Psoas muscle (tissue), 8 donors: ENCODE data around the gene ENPP6. TPM values are rescaled to one million over a fixed set of nuclear protein-coding genes. Genes with fewer than 3 reads are reported as not detected.
"Not testable (repeated sequence)": the region's sequence is repeated elsewhere in the genome, so short reads cannot be mapped to it uniquely, and the experiment has no call there.

ENCODE experiments used
- ATAC-seq, 4 donors: fragments of 200-7000 bp; cut with Tn5 transposase; one replicate each; pipeline ENCODE4 v1.9.1; 2020; ENCODE audit warnings: moderate library complexity in 3 of 4, mild to moderate bottlenecking in 2 of 4
- DNase-seq, 2 donors: peaks; one replicate each; pipeline ENCODE4 v3.0.0-alpha.2; 2020
- H3K27ac ChIP-seq: fragments of 200-600 bp; one replicate; pipeline ENCODE4 v1.8.0; 2022
- H3K27me3 ChIP-seq, 3 donors: fragments of 200-600 bp in 1 of 3; one replicate each; pipeline versions ENCODE4 v1.6.1 to v1.8.0; 2013 to 2022; ENCODE audit warnings: low read length in 2 of 3, mild to moderate bottlenecking in 2 of 3, moderate library complexity in 1 of 3; ENCODE audit not compliant: insufficient read depth in 3 of 3
- H3K36me3 ChIP-seq, 2 donors: fragments of 200-600 bp in 1 of 2; one replicate each; pipeline versions ENCODE4 v1.6.1 to v1.8.0; 2013 to 2022; ENCODE audit warnings: low read depth in 1 of 2, mild to moderate bottlenecking in 1 of 2, moderate library complexity in 1 of 2; ENCODE audit not compliant: insufficient read depth in 1 of 2
- H3K4me1 ChIP-seq: fragments of 200-600 bp; one replicate; pipeline ENCODE4 v1.8.0; 2022
- H3K4me3 ChIP-seq: fragments of 200-600 bp; one replicate; pipeline ENCODE4 v1.8.0; 2022; ENCODE audit warnings: mild to moderate bottlenecking
- H3K9me3 ChIP-seq: fragments of 200-600 bp; one replicate; pipeline ENCODE4 v1.8.0; 2022
- CTCF ChIP-seq: fragments of 200-600 bp; IDR thresholded peaks from one replicate; pipeline ENCODE4 v1.8.0; 2022; ENCODE audit warnings: antibody characterized with exemption
- WGBS, 3 donors: extraction: QIAGEN DNeasy Blood & Tissue Kit; methylation state at CpG; one replicate each; pipeline versions ENCODE4 v1.1.6 to v1.1.7; 2013; 5-methylcytosine and 5-hydroxymethylcytosine counted together
- intact Hi-C, 2 donors: fragments of 100-400 bp; cut with DNase I; formaldehyde crosslinking; loops; one replicate each; pipeline versions ENCODE4 v1.11.0 to v1.14.2; 2022
- polyA plus RNA-seq, 3 donors: library from polyadenylated mRNA; stranded (reverse); fragments of 200-250 nt; gene quantifications; one replicate each; pipeline ENCODE4 v1.2.3, GENCODE V29; 2013
- total RNA-seq, 4 donors: library from RNA; stranded (reverse); fragmentation: NEBNext Ultra II Directional in 2 of 4; extraction: Animal tissue kit (Norgen Biotek cat#: 25700) in 2 of 4; gene quantifications; one replicate each; pipeline versions ENCODE4 v1.2.1 to v1.2.4, GENCODE V29; 2021 to 2023
- donor health status: healthy with polysubstance abuse.
- donor health status: DM: no; HTN: no; CAD: no; lungs with moderate emphysema.
- donor health status: Bipolar disorder and iron deficiency.
- donor health status: healthy.
- donor health status: DM: yes; HTN: yes; CAD: no.
- donor health status: DM: no; HTN: no; CAD: no.
- donor health status: DM: no; HTN: no; CAD: no.
- donor health status: DM: yes; HTN: yes; CAD: no.

Gene ENPP6
- total and polyA plus RNA-seq, 7 donors = 0.05 to 0.79 (median 0.11) TPM; not detected in 1

DNA sequence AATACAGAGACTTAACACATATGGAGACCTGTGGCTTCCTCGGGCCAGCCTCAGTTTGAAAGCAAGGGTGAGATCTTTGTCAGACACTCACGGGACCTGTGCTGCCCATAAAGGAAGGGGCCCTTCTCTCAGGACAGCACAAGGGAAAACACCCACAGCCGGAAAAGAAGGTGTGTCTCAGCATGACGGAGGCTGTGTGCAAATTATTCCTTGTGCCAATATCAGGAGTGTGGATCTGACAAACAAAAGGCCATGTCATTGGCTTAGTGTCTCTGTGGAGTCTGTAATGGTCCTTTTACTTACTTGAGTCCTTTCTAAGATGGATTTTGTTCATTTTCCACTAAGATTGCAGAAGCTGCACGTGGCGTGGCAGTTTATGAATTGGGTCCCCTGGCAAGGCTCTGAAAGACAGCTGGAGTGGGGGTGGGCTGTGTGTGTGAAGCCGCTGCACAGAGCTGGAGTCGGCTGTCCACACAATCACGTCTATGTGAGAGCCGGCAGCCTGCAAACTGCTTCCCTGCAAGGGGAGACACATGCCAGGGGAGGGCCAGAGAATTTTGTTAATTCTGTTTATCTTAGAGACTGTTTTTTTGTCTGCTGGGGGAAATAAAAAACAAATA, 1.9 kb downstream of the ENPP6 start:
- Histone ChIP-seq H3K9me3 (no peaks in the 10 kb centered on the region), H3K27me3 (peaks cover 0 to 28% (median 4%) of the 10 kb centered on the region in 3 donors), H3K4me1 (no peaks in the 10 kb centered on the region), H3K27ac (no peak overlapping the region), H3K36me3 (no peaks in the 10 kb centered on the region), H3K4me3 (no peak overlapping the region)
- intact Hi-C loops = no loop called here
- no peak for ATAC-seq
- WGBS, 3 donors = 27 to 57% (median 32%) methylated on average over 10 of the region's 10 CpGs
- no peak for TF ChIP-seq CTCF
- no peak for DNase-seq

DNA sequence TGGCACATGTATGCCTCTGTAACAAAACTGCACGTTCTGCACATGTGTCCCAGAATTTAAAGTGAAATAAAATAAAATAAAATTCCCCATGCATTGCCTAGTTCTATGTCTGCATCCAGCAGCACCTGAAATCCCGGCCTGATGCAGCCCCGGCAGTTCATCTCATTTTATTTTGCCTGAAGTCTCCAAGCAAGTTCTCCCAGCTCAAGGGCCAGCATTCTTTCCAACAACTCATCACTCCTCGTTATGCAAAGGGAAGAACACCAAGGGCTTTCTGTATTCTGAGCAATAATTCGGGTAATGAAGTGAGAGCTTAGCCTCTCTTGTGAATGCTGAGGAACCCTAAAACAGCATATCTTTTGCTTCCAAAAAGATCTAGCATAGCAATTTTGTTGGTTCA, 2.7 kb downstream of the ENPP6 start:
- Histone ChIP-seq H3K4me1 (no peaks in the 10 kb centered on the region), H3K36me3 (no peaks in the 10 kb centered on the region), H3K27me3 (peaks cover 0 to 28% (median 4%) of the 10 kb centered on the region in 3 donors), H3K27ac (no peak overlapping the region), H3K4me3 (no peak overlapping the region), H3K9me3 (no peaks in the 10 kb centered on the region)
- no peak for TF ChIP-seq CTCF
- intact Hi-C loops = no loop called here
- DNase-seq = no peak
- no peak for ATAC-seq
- 76 to 80% (median 80%) methylated on average over 5 of the region's 5 CpGs for WGBS, 3 donors

- ATAC-seq, H3K4me1 ChIP-seq, H3K27me3 ChIP-seq, H3K27ac ChIP-seq, DNase-seq, H3K9me3 ChIP-seq, H3K36me3 ChIP-seq, H3K4me3 ChIP-seq, intact Hi-C loops: not testable (repeated sequence)
- 88 to 92% (median 91%) methylated on average over 32 to 33 of the region's 33 CpGs for WGBS, 3 donors
These were observed 9.7 kb downstream of the ENPP6 start for GRCh38 chr4:184207734-184208607.

GRCh38 chr4:184205243-184205642, 12.4 kb downstream of the ENPP6 start:
- H3K27ac ChIP-seq = no peak overlapping the region
- DNase-seq (no peak), ATAC-seq (no peak)
- no peaks in the 10 kb centered on the region for H3K4me1 ChIP-seq
- no peak overlapping the region for H3K4me3 ChIP-seq
- H3K9me3 ChIP-seq = no peaks in the 10 kb centered on the region
- peaks cover 0 to 2% (median 0%) of the 10 kb centered on the region in 3 donors for H3K27me3 ChIP-seq
- intact Hi-C loops = no loop called here
- H3K36me3 ChIP-seq = no peaks in the 10 kb centered on the region
- WGBS, 3 donors = 96 to 97% (median 97%) methylated on average over 14 of the region's 14 CpGs
- no peak for TF ChIP-seq CTCF

GRCh38 chr4:184203300-184203699, 14.4 kb downstream of the ENPP6 start:
- Histone ChIP-seq H3K27me3 (peaks cover 0 to 2% (median 0%) of the 10 kb centered on the region in 3 donors), H3K4me3 (no peak overlapping the region), H3K4me1 (no peaks in the 10 kb centered on the region), H3K27ac (no peak overlapping the region), H3K36me3 (no peaks in the 10 kb centered on the region), H3K9me3 (no peaks in the 10 kb centered on the region)
- no peak for DNase-seq
- no peak for TF ChIP-seq CTCF
- WGBS, 3 donors = 92 to 96% (median 93%) methylated on average over 6 of the region's 6 CpGs
- ATAC-seq = no peak
- intact Hi-C loops = no loop called here
